ENCODE results near the gene ZNF726.
"Not testable (repeated sequence)": the region's sequence is repeated elsewhere in the genome, so short reads cannot be mapped to it uniquely, and the experiment has no call there.

Gene ZNF726

DNA sequence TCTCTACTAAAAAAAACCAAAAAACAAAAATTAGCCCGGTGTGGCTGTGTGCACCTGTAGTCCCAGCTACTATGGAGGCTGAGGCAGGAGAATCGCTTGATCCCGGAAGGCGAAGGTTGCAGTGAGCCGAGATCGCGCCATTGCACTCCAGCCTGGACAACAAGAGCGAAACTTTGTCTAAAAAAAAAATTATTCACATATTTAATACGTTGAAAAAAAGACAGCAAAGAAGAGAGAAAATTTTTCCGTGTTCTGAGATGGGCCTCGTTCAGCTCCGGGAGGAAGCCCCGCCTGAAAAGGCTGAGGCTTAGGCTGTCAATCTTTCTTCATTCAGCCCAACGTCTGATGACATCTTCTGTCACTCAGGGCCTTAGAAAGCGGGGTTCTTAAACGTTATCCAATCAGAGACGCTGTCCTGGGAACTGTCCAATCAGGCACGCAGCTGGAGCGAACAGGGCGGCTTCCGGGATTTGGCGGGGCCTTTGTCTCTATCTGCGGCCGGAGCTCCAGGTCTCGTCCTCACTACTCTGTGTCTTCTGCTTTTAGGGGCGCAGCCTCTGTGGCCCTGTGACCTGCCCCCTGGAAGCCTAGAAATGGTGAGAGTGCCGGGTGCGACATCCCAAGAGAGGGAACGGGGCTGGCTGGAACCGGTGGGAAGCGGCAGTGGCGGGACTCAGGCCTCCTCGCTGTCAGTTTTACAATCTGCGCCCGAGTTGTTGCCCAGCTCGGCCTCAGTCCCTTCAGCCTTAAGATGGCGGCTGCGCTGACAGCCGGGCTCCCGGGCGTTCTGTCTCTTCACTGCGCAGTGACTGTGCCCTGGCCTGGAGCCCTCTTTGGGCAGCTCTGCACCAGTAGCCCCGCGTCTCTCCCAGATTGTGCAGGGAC lies at the start of gene ZNF726:
Gene ZNF726 (plus strand): TSS at position 485 of the 885 bp plus-strand sequence. CDS start 109 bp downstream, at position 594.
- no peak for TF ChIP-seq CTCF (conservative IDR thresholded peaks at IDR 0.05; ENCODE audit: low read length)
- peak within 1 kb of the TSS; percentile 85 for H3K4me3 ChIP-seq (ENCODE audit: low read length)
- DNase-seq (ENCODE audit: low read depth) = peak; percentile 94

- TF ChIP-seq CTCF (conservative IDR thresholded peaks at IDR 0.05; ENCODE audit: low read length) = no peak
- no peak overlapping the region for H3K4me3 ChIP-seq (ENCODE audit: low read length)
- DNase-seq (ENCODE audit: low read depth) = no peak
Observed at GRCh38 chr19:23867895-23868294, 46.8 kb upstream of the ZNF726 start.

DNA sequence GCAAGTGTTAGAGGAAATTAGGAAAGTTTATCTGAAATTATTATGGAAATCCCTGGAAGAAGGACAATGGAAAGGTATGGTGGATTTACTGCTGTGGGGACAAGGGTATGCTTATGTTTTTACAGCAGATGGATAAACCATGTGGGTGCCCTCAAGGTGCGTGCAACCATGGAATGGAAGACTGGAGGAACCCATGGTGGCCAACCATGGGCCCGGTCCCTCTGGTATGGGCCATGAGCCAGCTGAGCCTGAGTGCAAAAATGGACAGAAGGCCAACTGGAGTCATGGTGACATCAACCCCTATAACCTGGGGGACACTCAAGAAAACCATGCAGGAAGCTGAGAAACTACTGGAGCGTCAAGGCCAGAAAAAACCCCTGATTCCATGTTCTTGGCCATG lies 46.1 kb upstream of the ZNF726 start:
- no peak overlapping the region for H3K4me3 ChIP-seq (ENCODE audit: low read length)
- no peak for DNase-seq (ENCODE audit: low read depth)
- TF ChIP-seq CTCF (conservative IDR thresholded peaks at IDR 0.05; ENCODE audit: low read length) = no peak

- TF ChIP-seq CTCF (conservative IDR thresholded peaks at IDR 0.05; ENCODE audit: low read length) = no peak
- no peak for DNase-seq (ENCODE audit: low read depth)
- no peak overlapping the region for H3K4me3 ChIP-seq (ENCODE audit: low read length)
Observed at GRCh38 chr19:23872282-23872919, 42.3 kb upstream of the ZNF726 start.

- no peak overlapping the region for H3K4me3 ChIP-seq (ENCODE audit: low read length)
- DNase-seq (ENCODE audit: low read depth) = no peak
- TF ChIP-seq CTCF (conservative IDR thresholded peaks at IDR 0.05; ENCODE audit: low read length) = no peak
Observed at GRCh38 chr19:23876261-23876660, 38.4 kb upstream of the ZNF726 start.

DNA sequence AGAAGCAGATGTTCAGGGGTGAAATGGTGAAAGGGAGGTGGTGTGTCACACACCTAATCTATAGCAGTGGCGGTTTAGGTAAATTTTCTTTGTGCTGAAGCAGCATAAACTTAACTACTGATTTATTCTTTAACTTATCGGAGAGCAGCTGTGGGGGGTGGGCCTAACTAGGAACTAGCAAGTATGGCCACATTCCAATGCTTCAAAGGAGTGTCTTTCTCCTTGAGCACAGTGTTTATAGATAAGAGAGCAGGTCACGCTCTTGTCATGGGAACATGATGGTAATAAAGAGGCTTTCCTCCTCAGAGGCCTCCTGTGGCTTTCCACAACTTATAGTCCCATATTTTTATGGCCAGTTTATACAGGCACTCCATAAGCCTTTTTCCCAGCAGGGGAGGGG lies 37.9 kb upstream of the ZNF726 start:
- not testable (repeated sequence) for DNase-seq (ENCODE audit: low read depth); H3K4me3 ChIP-seq (ENCODE audit: low read length)

GRCh38 chr19:23882493-23882892 lies 32.2 kb upstream of the ZNF726 start:
- TF ChIP-seq CTCF (conservative IDR thresholded peaks at IDR 0.05; ENCODE audit: low read length) = no peak
- H3K4me3 ChIP-seq (ENCODE audit: low read length) = no peak overlapping the region
- no peak for DNase-seq (ENCODE audit: low read depth)

Measured in AG10803 (cell line).